ENCODE measurements around the gene RBM24. TPM values are rescaled to one million over a fixed set of nuclear protein-coding genes. Genes with fewer than 3 reads are reported as not detected.

The RBM24 gene
- total and polyA plus RNA-seq, 2 donors (not counting 1 experiment from before 2014, with no cell fraction given): not detected

DNA sequence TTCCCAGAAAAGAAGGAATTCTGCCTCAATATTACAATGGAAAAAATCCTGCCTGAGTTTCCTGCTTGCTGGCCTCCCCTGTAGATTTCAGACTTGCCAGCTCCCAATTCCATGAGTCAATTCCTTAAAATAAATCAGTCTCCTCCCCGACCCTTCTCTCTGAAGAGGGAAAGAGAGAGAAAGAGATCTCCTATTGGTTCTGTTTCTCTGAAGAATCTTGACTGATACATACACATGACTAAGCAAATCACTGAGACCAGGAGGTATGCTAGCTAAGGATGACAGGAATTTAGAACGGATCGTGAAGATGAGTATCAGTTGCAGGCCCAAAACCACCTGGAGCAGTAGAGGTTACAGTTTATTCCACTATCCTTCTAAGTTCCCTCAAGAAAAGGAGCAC, 11.3 kb upstream of the RBM24 start:
- intact Hi-C loops (cut with micrococcal nuclease): no loop called here
- Histone ChIP-seq H3K4me1 (ENCODE audit: control insufficient read depth in 2 of 2, insufficient read depth in 2 of 2, low read length in 2 of 2) (no peaks in the 10 kb centered on the region), H3K79me2 (ENCODE audit: control insufficient read depth, insufficient read depth, low read length) (no peaks in the 10 kb centered on the region), H3K27me3 (replicated peaks in 1 of 4; ENCODE audit: control extremely low read depth in 1 of 4, control insufficient read depth in 3 of 4, insufficient read depth in 4 of 4, low read length in 3 of 4) (no peaks in the 10 kb centered on the region), H3K9ac (ENCODE audit: low read length) (no peak overlapping the region), H3K27ac (ENCODE audit: low read length in 2 of 2) (no peak overlapping the region), H3K4me2 (replicated peaks; ENCODE audit: low read depth, low read length, poor library complexity, severe bottlenecking) (no peak overlapping the region), H2AFZ (ENCODE audit: insufficient read depth, low read depth, low read length, poor library complexity, severe bottlenecking) (no peak overlapping the region), H3K9me3 (ENCODE audit: control extremely low read depth in 1 of 3, control insufficient read depth in 2 of 3, insufficient read depth in 1 of 3, low read length in 2 of 3) (peaks cover 0 to 7% (median 0%) of the 10 kb centered on the region in 3 donors), H4K20me1 (ENCODE audit: control insufficient read depth, insufficient read depth, low read length, poor library complexity, severe bottlenecking) (no peaks in the 10 kb centered on the region), H3K4me3 (ENCODE audit: control extremely low read depth in 1 of 5, extremely low read depth in 1 of 5, insufficient read depth in 1 of 5, low read depth in 2 of 5, low read length in 4 of 5) (no peak overlapping the region), H3K36me3 (replicated peaks in 1 of 2; ENCODE audit: control extremely low read depth in 1 of 2, control insufficient read depth in 1 of 2, extremely low read depth in 1 of 2, insufficient read depth in 2 of 2, low read length in 1 of 2) (no peaks in the 10 kb centered on the region)
- Mint-ChIP-seq H3K27me3 (peaks cover 11% of the 10 kb centered on the region), H3K9me3 (ENCODE audit: insufficient read depth) (no peaks in the 10 kb centered on the region), H3K4me3 (no peak overlapping the region), H3K4me1 (no peaks in the 10 kb centered on the region), H3K27ac (no peak overlapping the region)
- TF ChIP-seq EZH2 (IDR thresholded peaks at IDR 0.05; ENCODE audit: borderline replicate concordance, insufficient read depth, low read depth, low read length, poor library complexity, severe bottlenecking): no peak
- TF ChIP-seq, protein P1, sequence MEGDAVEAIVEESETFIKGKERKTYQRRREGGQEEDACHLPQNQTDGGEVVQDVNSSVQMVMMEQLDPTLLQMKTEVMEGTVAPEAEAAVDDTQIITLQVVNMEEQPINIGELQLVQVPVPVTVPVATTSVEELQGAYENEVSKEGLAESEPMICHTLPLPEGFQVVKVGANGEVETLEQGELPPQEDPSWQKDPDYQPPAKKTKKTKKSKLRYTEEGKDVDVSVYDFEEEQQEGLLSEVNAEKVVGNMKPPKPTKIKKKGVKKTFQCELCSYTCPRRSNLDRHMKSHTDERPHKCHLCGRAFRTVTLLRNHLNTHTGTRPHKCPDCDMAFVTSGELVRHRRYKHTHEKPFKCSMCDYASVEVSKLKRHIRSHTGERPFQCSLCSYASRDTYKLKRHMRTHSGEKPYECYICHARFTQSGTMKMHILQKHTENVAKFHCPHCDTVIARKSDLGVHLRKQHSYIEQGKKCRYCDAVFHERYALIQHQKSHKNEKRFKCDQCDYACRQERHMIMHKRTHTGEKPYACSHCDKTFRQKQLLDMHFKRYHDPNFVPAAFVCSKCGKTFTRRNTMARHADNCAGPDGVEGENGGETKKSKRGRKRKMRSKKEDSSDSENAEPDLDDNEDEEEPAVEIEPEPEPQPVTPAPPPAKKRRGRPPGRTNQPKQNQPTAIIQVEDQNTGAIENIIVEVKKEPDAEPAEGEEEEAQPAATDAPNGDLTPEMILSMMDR (IDR thresholded peaks at IDR 0.05): no peak
- no peak for ATAC-seq (ENCODE audit: low read depth)
- no peak for DNase-seq
- no CpG with 5 or more reads among the region's 3 CpGs for WGBS (ENCODE audit: insufficient coverage)
- POLR2A ChIA-PET: no interaction called here
- CTCF ChIA-PET: no interaction called here

GRCh38 chr6:17271628-17272027, 9.5 kb upstream of the RBM24 start:
- ATAC-seq (ENCODE audit: low read depth): no peak
- no peak overlapping the region for H3K4me3 ChIP-seq (ENCODE audit: control extremely low read depth in 1 of 5, extremely low read depth in 1 of 5, insufficient read depth in 1 of 5, low read depth in 2 of 5, low read length in 4 of 5)
- peaks cover 20% of the 10 kb centered on the region for H3K27me3 Mint-ChIP-seq
- no peaks in the 10 kb centered on the region for H3K27me3 ChIP-seq (replicated peaks in 1 of 4; ENCODE audit: control extremely low read depth in 1 of 4, control insufficient read depth in 3 of 4, insufficient read depth in 4 of 4, low read length in 3 of 4)
- CTCF ChIA-PET: no interaction called here
- H3K27ac Mint-ChIP-seq: no peak overlapping the region
- no peak for DNase-seq
- H3K27ac ChIP-seq (ENCODE audit: low read length in 2 of 2): no peak overlapping the region
- no peaks in the 10 kb centered on the region for H3K4me1 ChIP-seq (ENCODE audit: control insufficient read depth in 2 of 2, insufficient read depth in 2 of 2, low read length in 2 of 2)
- H4K20me1 ChIP-seq (ENCODE audit: control insufficient read depth, insufficient read depth, low read length, poor library complexity, severe bottlenecking): no peaks in the 10 kb centered on the region
- WGBS (ENCODE audit: insufficient coverage): 100% methylated on average over 1 of the region's 3 CpGs
- H3K36me3 ChIP-seq (replicated peaks in 1 of 2; ENCODE audit: control extremely low read depth in 1 of 2, control insufficient read depth in 1 of 2, extremely low read depth in 1 of 2, insufficient read depth in 2 of 2, low read length in 1 of 2): no peaks in the 10 kb centered on the region
- H3K9ac ChIP-seq (ENCODE audit: low read length): no peak overlapping the region
- H3K4me1 Mint-ChIP-seq: no peaks in the 10 kb centered on the region
- H3K9me3 ChIP-seq (ENCODE audit: control extremely low read depth in 1 of 3, control insufficient read depth in 2 of 3, insufficient read depth in 1 of 3, low read length in 2 of 3): no peaks in the 10 kb centered on the region
- TF ChIP-seq, protein P1 (IDR thresholded peaks at IDR 0.05): no peak
- TF ChIP-seq EZH2 (IDR thresholded peaks at IDR 0.05; ENCODE audit: borderline replicate concordance, insufficient read depth, low read depth, low read length, poor library complexity, severe bottlenecking): no peak
- intact Hi-C loops (cut with micrococcal nuclease): no loop called here
- POLR2A ChIA-PET: no interaction called here
- H3K4me3 Mint-ChIP-seq: no peak overlapping the region
- no peak overlapping the region for H2AFZ ChIP-seq (ENCODE audit: insufficient read depth, low read depth, low read length, poor library complexity, severe bottlenecking)
- H3K79me2 ChIP-seq (ENCODE audit: control insufficient read depth, insufficient read depth, low read length): no peaks in the 10 kb centered on the region
- no peaks in the 10 kb centered on the region for H3K9me3 Mint-ChIP-seq (ENCODE audit: insufficient read depth)
- H3K4me2 ChIP-seq (replicated peaks; ENCODE audit: low read depth, low read length, poor library complexity, severe bottlenecking): no peak overlapping the region

All from B cell (primary cell).